ENCODE measurements around the gene SMTNL1.

The SMTNL1 gene

DNA sequence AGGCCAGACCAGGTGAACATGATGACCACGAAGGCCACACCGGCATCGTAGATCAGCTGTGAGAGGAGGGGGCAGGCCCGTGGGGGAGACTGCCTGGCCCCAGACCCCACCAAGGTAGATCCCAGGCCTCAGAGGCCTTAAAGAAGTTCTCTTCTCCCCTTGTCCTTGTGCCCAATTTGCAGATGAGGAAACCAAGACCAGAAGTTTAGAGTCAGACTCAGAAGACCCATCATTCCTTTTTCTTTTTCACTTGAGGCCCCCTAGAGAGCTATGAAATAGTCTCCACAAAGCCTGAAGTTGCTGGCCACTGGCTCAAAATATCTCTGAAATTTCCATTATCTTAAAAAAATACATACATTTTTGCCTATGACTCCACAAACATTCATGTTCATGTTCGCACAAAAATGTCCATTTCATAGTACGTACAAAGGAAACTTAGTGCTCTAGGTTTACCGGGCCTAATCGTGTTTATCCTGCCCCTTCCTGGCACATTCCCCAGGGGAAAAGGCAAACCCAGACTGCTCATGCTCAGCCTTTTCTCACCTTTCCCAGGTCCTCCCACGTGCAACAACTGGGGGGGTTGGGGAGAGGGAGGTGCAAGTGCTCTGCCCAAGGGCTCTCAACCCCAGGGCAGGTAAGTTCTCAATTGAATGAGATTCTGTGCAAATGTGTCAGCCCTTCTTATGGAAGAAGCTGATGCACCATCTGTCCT, 41.1 kb upstream of the SMTNL1 start:
- TF ChIP-seq, protein P1, sequence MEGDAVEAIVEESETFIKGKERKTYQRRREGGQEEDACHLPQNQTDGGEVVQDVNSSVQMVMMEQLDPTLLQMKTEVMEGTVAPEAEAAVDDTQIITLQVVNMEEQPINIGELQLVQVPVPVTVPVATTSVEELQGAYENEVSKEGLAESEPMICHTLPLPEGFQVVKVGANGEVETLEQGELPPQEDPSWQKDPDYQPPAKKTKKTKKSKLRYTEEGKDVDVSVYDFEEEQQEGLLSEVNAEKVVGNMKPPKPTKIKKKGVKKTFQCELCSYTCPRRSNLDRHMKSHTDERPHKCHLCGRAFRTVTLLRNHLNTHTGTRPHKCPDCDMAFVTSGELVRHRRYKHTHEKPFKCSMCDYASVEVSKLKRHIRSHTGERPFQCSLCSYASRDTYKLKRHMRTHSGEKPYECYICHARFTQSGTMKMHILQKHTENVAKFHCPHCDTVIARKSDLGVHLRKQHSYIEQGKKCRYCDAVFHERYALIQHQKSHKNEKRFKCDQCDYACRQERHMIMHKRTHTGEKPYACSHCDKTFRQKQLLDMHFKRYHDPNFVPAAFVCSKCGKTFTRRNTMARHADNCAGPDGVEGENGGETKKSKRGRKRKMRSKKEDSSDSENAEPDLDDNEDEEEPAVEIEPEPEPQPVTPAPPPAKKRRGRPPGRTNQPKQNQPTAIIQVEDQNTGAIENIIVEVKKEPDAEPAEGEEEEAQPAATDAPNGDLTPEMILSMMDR (IDR thresholded peaks at IDR 0.05; ENCODE audit: low read depth, low read length): no peak
- in situ Hi-C loops (cut with HindIII; ENCODE audit: low sequenced_read_pairs): no loop called here
- H3K4me3 ChIP-seq (ENCODE audit: low read depth, low read length): no peak overlapping the region
- DNase-seq (ENCODE audit: low read depth, low spot score): no peak

DNA sequence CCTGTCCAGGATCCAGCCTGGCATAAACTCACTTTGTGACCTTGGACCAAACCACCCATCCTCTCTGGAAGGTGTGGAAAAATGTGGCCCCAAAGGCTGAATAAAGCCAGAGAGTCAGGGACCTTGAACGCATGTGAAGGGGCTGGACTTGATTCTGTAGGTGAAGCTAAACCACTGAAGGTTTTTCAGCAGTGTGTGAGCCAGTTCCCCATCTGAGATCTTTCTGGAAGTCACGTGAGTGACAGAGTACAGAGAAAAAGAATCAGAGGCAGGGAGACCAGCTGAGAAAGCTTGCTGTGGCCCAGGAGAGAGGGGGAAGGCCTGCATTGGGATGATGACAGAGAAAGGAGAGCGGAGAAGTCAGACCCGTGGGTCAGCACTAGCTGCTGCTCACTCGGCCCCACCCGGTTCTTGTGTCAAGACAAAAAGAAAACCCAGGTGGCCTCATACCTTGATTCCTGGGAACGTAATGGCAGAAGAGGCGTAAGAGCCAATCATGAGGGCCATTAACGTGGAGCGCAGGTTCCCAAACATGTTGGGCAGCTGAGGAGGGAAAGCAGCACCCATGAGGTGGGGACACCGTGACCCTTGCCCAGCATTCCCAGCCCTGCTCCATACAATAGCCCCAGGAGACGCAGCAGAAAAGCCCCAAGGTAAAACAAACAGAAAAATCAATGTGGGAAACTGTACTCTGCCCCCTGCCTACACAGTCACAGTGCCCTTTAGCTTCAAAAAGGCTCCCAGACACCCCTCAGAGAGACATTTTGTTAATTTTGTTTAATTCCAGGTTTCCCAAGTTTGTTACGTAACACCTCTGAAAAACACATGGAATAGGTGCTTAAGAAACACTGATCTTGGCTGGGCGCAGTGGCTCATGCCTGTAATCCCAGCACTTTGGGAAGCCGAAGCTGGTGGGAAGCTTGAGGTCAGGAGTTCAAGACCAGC, 39.8 kb upstream of the SMTNL1 start:
- in situ Hi-C loops (cut with HindIII; ENCODE audit: low sequenced_read_pairs): no loop called here
- no peak overlapping the region for H3K4me3 ChIP-seq (ENCODE audit: low read depth, low read length)
- TF ChIP-seq, protein P1 (IDR thresholded peaks at IDR 0.05; ENCODE audit: low read depth, low read length): no peak
- DNase-seq (ENCODE audit: low read depth, low spot score): no peak

DNA sequence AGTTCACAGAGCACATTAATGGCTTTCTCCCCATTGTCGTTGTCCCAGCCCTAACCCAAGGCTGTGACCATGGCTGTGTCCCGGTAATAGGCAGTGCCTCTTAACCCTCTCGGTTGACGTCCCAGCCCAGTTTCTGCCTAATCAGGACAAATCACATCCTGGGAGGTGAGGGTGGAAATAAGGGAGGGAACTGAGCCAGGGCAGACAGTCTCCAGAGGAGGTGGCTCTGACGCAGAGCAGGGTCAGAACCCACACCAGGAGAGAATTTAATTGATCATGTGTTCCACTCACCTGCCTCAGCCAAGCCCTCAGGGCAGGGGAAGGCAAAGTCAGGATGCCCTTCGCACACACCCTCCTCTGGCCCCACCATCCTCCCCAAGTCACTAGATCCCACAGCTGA, 38.9 kb upstream of the SMTNL1 start:
- no peak for DNase-seq (ENCODE audit: low read depth, low spot score)
- TF ChIP-seq, protein P1 (IDR thresholded peaks at IDR 0.05; ENCODE audit: low read depth, low read length): no peak
- no peak overlapping the region for H3K4me3 ChIP-seq (ENCODE audit: low read depth, low read length)
- in situ Hi-C loops (cut with HindIII; ENCODE audit: low sequenced_read_pairs): no loop called here

DNA sequence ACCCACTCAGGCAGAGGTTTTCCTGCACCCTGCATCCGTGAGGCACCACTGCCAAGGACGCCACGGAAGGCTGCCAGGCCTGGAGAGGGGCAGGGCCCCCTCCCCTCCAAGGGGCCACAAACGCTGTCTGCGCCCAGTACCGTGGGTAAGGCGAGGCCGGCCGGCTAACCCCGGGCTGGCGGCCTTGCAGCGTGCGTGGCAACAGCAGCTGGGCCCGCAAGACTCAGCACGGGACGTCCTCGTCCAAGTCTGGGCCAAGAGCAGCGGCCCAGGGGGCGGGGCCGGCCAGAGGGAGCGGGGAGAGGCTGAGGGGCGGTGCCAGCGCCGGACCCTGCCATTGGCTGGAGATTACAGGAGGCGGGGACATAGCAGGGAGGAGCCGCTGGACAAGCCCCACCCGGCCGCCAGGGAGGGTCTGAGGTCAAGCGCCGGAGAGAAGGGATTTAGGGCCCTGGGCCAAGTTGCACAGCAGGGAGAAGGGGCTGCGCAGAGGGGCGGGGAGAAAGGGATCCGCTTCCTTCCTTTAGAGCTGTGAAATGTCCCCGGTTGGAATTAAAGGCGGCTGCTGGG, 37.9 kb upstream of the SMTNL1 start:
- DNase-seq (ENCODE audit: low read depth, low spot score): peak; percentile 93
- TF ChIP-seq, protein P1 (IDR thresholded peaks at IDR 0.05; ENCODE audit: low read depth, low read length): no peak
- in situ Hi-C loops (cut with HindIII; ENCODE audit: low sequenced_read_pairs): no loop called here
- H3K4me3 ChIP-seq (ENCODE audit: low read depth, low read length): peak overlapping the region; percentile 27

DNA sequence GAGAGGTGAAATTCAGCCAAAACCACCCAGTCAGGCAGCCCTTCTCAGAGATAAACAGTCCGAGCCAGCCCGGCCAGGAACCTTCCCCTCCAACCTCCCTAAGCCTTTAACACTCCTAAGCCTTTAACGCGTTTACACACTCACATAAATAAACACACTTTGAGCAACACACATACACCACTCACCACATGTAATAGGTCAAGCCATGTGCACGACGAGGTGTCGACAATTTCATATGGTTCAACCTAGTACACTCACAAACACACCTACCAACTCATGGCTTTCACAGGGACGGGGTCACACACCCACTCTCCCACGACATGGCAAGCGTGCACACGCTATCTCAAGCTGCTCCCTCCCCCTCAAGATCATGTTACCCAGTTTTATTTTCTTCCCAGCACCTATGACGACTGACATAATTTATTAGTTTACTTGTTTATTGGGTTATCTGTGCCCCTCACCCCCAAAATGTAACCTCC, 37.4 kb upstream of the SMTNL1 start:
- TF ChIP-seq, protein P1 (IDR thresholded peaks at IDR 0.05; ENCODE audit: low read depth, low read length): no peak
- no peak for DNase-seq (ENCODE audit: low read depth, low spot score)
- in situ Hi-C loops (cut with HindIII; ENCODE audit: low sequenced_read_pairs): no loop called here
- peak overlapping the region; percentile 27 for H3K4me3 ChIP-seq (ENCODE audit: low read depth, low read length)

DNA sequence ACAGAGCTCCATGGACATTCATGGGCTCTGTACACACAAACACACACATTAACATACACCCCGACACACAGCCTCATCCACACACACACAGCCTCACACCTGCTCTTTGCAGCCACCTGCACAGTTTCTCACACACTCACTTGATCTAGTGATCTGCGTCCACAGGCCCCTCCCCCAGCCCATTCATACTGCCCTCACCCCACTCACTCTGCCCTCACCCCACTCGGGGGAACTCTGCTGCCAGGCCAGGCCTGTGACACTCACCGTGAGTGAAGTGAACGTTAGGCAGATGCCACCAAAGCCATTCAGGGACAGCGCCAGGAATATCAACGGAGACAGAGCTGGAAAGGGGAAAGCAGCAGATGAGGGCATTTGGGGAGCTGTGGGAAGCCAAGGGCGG, 36.9 kb upstream of the SMTNL1 start:
- in situ Hi-C loops (cut with HindIII; ENCODE audit: low sequenced_read_pairs): no loop called here
- TF ChIP-seq, protein P1 (IDR thresholded peaks at IDR 0.05; ENCODE audit: low read depth, low read length): no peak
- H3K4me3 ChIP-seq (ENCODE audit: low read depth, low read length): no peak overlapping the region
- no peak for DNase-seq (ENCODE audit: low read depth, low spot score)
